ENCODE measurements around the gene LRRN1.

Gene LRRN1

GRCh38 chr3:3847994-3848922, 49.0 kb downstream of the LRRN1 start:
- Histone ChIP-seq H3K9ac (ENCODE audit: low read depth, low read length, poor library complexity, severe bottlenecking) (no peak overlapping the region), H3K9me2 (replicated peaks; ENCODE audit: low read depth, low read length) (0 out of 2 replicates have a peak, but pooled peaks cover 4% of the 10 kb centered on the region), H3K4me1 (ENCODE audit: insufficient read depth, low read length, poor library complexity, severe bottlenecking) (no peaks in the 10 kb centered on the region), H3K4me3 (ENCODE audit: low read length, poor library complexity, severe bottlenecking) (no peak overlapping the region), H3K9me3 (ENCODE audit: insufficient read depth, low read depth, low read length) (no peaks in the 10 kb centered on the region), H4K20me1 (ENCODE audit: insufficient read depth, low read length, poor library complexity, severe bottlenecking) (no peaks in the 10 kb centered on the region), H3K4me2 (ENCODE audit: low read depth, low read length, poor library complexity, severe bottlenecking) (no peak overlapping the region), H3K27me3 (ENCODE audit: insufficient read depth, low read length, poor library complexity, severe bottlenecking) (no peaks in the 10 kb centered on the region), H3K79me2 (ENCODE audit: insufficient read depth, low read length) (no peaks in the 10 kb centered on the region), H2AFZ (ENCODE audit: low read length) (no peak overlapping the region), H3K36me3 (ENCODE audit: insufficient read depth, low read length) (no peaks in the 10 kb centered on the region), H3F3A (ENCODE audit: low read depth) (no peaks in the 10 kb centered on the region)
- TF ChIP-seq, protein P1, sequence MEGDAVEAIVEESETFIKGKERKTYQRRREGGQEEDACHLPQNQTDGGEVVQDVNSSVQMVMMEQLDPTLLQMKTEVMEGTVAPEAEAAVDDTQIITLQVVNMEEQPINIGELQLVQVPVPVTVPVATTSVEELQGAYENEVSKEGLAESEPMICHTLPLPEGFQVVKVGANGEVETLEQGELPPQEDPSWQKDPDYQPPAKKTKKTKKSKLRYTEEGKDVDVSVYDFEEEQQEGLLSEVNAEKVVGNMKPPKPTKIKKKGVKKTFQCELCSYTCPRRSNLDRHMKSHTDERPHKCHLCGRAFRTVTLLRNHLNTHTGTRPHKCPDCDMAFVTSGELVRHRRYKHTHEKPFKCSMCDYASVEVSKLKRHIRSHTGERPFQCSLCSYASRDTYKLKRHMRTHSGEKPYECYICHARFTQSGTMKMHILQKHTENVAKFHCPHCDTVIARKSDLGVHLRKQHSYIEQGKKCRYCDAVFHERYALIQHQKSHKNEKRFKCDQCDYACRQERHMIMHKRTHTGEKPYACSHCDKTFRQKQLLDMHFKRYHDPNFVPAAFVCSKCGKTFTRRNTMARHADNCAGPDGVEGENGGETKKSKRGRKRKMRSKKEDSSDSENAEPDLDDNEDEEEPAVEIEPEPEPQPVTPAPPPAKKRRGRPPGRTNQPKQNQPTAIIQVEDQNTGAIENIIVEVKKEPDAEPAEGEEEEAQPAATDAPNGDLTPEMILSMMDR (conservative IDR thresholded peaks at IDR 0.05; ENCODE audit: low read length), result no peak

DNA sequence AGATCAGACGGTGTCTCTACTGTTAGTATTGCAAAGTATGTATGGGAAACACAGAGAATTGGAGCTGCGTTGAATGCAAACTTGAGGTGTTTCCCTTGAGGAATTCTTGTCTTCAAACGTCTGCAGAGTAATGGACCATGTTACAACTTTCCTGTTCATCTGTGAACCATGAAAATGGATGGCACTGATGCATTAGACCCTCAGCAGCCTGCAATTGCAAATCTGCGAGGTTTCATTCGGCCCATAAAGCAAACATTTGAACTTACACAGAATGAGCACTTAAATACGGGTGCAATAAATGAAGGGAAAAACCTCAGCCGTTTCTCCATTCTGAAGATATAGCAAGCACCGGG, 49.7 kb downstream of the LRRN1 start:
- Histone ChIP-seq H3K9me2 (replicated peaks; ENCODE audit: low read depth, low read length) (0 out of 2 replicates have a peak, but pooled peaks cover 4% of the 10 kb centered on the region), H3K79me2 (ENCODE audit: insufficient read depth, low read length) (no peaks in the 10 kb centered on the region), H3K27me3 (ENCODE audit: insufficient read depth, low read length, poor library complexity, severe bottlenecking) (no peaks in the 10 kb centered on the region), H3K4me1 (ENCODE audit: insufficient read depth, low read length, poor library complexity, severe bottlenecking) (no peaks in the 10 kb centered on the region), H4K20me1 (ENCODE audit: insufficient read depth, low read length, poor library complexity, severe bottlenecking) (no peaks in the 10 kb centered on the region), H3F3A (ENCODE audit: low read depth) (no peaks in the 10 kb centered on the region), H2AFZ (ENCODE audit: low read length) (no peak overlapping the region), H3K36me3 (ENCODE audit: insufficient read depth, low read length) (no peaks in the 10 kb centered on the region), H3K4me2 (ENCODE audit: low read depth, low read length, poor library complexity, severe bottlenecking) (no peak overlapping the region), H3K9me3 (ENCODE audit: insufficient read depth, low read depth, low read length) (no peaks in the 10 kb centered on the region), H3K4me3 (ENCODE audit: low read length, poor library complexity, severe bottlenecking) (no peak overlapping the region), H3K9ac (ENCODE audit: low read depth, low read length, poor library complexity, severe bottlenecking) (no peak overlapping the region)
- no peak for TF ChIP-seq EZH2phosphoT487 (IDR thresholded peaks at IDR 0.05; ENCODE audit: borderline replicate concordance)
- TF ChIP-seq, protein P1 (conservative IDR thresholded peaks at IDR 0.05; ENCODE audit: low read length), result no peak

DNA sequence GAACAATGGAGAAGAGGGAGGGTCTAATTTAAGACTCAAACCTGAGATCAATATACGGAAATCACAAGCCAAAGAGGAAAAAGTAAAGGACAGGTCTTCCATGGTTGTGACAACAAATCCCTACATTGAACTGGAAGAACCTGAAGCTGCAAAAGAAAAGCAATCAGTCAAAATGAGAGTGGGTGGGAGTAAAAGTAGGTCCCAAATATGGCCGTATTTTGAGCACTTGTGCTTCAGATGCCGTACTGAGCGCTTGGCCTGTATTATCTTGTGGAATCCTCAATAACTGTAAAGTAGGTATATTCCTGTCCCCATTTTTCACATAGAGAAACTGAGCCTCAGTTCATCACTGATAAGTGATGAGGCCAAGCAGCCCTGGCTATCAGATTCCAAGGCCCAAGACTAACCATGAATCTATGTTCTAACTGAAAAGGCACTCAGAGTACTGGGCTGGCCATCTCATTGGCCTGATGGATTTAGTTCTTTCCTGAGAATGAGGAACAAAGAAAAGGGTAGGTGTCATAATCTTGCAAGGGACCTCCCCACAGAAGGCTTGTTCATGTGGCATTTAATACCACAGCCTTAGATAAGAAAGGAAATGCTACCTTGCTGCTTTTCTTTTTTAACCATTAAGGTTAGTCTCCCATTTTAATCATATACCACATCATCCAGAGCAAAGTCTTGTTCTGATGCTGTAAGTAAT, 52.5 kb downstream of the LRRN1 start:
- H3K27me3 ChIP-seq (ENCODE audit: insufficient read depth, low read length, poor library complexity, severe bottlenecking), result no peaks in the 10 kb centered on the region
- H4K20me1 ChIP-seq (ENCODE audit: insufficient read depth, low read length, poor library complexity, severe bottlenecking), result no peaks in the 10 kb centered on the region
- no peaks in the 10 kb centered on the region for H3K36me3 ChIP-seq (ENCODE audit: insufficient read depth, low read length)
- no peak overlapping the region for H3K4me2 ChIP-seq (ENCODE audit: low read depth, low read length, poor library complexity, severe bottlenecking)
- no peak for TF ChIP-seq EZH2phosphoT487 (IDR thresholded peaks at IDR 0.05; ENCODE audit: borderline replicate concordance)
- TF ChIP-seq, protein P1 (conservative IDR thresholded peaks at IDR 0.05; ENCODE audit: low read length), result no peak
- H3K9me2 ChIP-seq (replicated peaks; ENCODE audit: low read depth, low read length), result 0 out of 2 replicates have a peak, but pooled peaks cover 4% of the 10 kb centered on the region
- H2AFZ ChIP-seq (ENCODE audit: low read length), result no peak overlapping the region
- H3F3A ChIP-seq (ENCODE audit: low read depth), result no peaks in the 10 kb centered on the region
- no peaks in the 10 kb centered on the region for H3K4me1 ChIP-seq (ENCODE audit: insufficient read depth, low read length, poor library complexity, severe bottlenecking)
- no peaks in the 10 kb centered on the region for H3K9me3 ChIP-seq (ENCODE audit: insufficient read depth, low read depth, low read length)
- H3K9ac ChIP-seq (ENCODE audit: low read depth, low read length, poor library complexity, severe bottlenecking), result no peak overlapping the region
- no peak overlapping the region for H3K4me3 ChIP-seq (ENCODE audit: low read length, poor library complexity, severe bottlenecking)
- no peaks in the 10 kb centered on the region for H3K79me2 ChIP-seq (ENCODE audit: insufficient read depth, low read length)

Measured in Loucy (cell line).